ENCODE data around the gene NTM.

DNA sequence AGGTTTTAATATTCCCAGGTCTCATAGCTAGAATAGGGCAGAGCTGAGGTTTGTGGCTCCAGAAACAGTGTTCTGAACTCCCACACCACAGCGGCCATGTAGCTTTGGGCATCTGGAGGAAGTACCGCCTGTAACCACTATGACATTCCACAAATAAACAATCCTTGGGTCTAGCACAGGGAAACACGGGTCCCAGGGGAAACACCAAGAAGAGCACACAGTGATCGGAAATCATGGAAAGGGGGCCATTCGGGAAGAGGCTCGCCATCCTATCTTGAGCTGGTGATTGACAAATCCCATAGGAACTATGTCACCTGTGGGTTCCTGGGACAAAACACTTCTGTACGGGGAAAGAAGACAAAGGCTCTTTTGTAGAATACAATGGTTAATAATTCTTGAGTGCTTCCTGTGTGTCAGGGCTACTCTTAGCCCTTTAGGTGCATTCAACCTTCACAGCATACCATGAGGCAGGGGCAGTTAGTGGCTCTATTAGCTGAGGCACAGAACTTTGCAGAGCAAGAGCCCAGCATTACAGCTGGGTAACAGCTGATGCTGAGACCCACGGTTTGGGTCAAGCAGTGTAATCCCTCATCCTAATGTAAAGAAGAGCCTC, 514.2 kb downstream of the NTM start:
- TF ChIP-seq, protein P1, sequence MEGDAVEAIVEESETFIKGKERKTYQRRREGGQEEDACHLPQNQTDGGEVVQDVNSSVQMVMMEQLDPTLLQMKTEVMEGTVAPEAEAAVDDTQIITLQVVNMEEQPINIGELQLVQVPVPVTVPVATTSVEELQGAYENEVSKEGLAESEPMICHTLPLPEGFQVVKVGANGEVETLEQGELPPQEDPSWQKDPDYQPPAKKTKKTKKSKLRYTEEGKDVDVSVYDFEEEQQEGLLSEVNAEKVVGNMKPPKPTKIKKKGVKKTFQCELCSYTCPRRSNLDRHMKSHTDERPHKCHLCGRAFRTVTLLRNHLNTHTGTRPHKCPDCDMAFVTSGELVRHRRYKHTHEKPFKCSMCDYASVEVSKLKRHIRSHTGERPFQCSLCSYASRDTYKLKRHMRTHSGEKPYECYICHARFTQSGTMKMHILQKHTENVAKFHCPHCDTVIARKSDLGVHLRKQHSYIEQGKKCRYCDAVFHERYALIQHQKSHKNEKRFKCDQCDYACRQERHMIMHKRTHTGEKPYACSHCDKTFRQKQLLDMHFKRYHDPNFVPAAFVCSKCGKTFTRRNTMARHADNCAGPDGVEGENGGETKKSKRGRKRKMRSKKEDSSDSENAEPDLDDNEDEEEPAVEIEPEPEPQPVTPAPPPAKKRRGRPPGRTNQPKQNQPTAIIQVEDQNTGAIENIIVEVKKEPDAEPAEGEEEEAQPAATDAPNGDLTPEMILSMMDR (IDR thresholded peaks at IDR 0.05; ENCODE audit: low read depth, low read length, poor library complexity, severe bottlenecking): no peak
- no peak for TF ChIP-seq EZH2phosphoT487 (IDR thresholded peaks at IDR 0.05; ENCODE audit: borderline replicate concordance, low read length)
